ENCODE results near the gene ADAM17.
"Not testable (repeated sequence)": the region's sequence is repeated elsewhere in the genome, so short reads cannot be mapped to it uniquely, and the experiment has no call there.

Gene ADAM17

GRCh38 chr2:9555297-9556120 lies at the start of gene ADAM17:
Gene ADAM17, minus strand, starts transcription at chr2:9555830. Its CDS starts 225 bp downstream, at chr2:9555605.
- peak; percentile 98 for DNase-seq (ENCODE audit: low spot score)

GRCh38 chr2:9602412-9602811 lies 46.8 kb upstream of the ADAM17 start:
- no peak for DNase-seq (ENCODE audit: low spot score)

GRCh38 chr2:9601397-9601796 lies 45.8 kb upstream of the ADAM17 start:
- DNase-seq (ENCODE audit: low spot score) = no peak

- no peak for DNase-seq (ENCODE audit: low spot score)
Observed at GRCh38 chr2:9599430-9599829, 43.8 kb upstream of the ADAM17 start.

GRCh38 chr2:9596621-9597311 lies 41.1 kb upstream of the ADAM17 start:
- DNase-seq (ENCODE audit: low spot score) = no peak

- no peak for DNase-seq (ENCODE audit: low spot score)
Observed at GRCh38 chr2:9595746-9596145, 40.1 kb upstream of the ADAM17 start.

- peak; percentile 52 for DNase-seq (ENCODE audit: low spot score)
Observed at GRCh38 chr2:9595256-9595655, 39.6 kb upstream of the ADAM17 start.

GRCh38 chr2:9594366-9595054 lies 38.9 kb upstream of the ADAM17 start:
- peak; percentile 96 for DNase-seq (ENCODE audit: low spot score)

GRCh38 chr2:9593925-9594324 lies 38.3 kb upstream of the ADAM17 start:
- DNase-seq (ENCODE audit: low spot score) = no peak

GRCh38 chr2:9592699-9593098 lies 37.1 kb upstream of the ADAM17 start:
- no peak for DNase-seq (ENCODE audit: low spot score)

GRCh38 chr2:9590641-9591040 lies 35.0 kb upstream of the ADAM17 start:
- no peak for DNase-seq (ENCODE audit: low spot score)

GRCh38 chr2:9586465-9586864 lies 30.8 kb upstream of the ADAM17 start:
- DNase-seq (ENCODE audit: low spot score) = no peak

- DNase-seq (ENCODE audit: low spot score) = no peak
Observed at GRCh38 chr2:9585486-9585885, 29.9 kb upstream of the ADAM17 start.

GRCh38 chr2:9584902-9585301 lies 29.3 kb upstream of the ADAM17 start:
- DNase-seq (ENCODE audit: low spot score) = not testable (repeated sequence)

GRCh38 chr2:9582624-9583023 lies 27.0 kb upstream of the ADAM17 start:
- DNase-seq (ENCODE audit: low spot score) = no peak

- no peak for DNase-seq (ENCODE audit: low spot score)
Observed at GRCh38 chr2:9578467-9579235, 23.0 kb upstream of the ADAM17 start.

- DNase-seq (ENCODE audit: low spot score) = peak; percentile 27
Observed at GRCh38 chr2:9574331-9574730, 18.7 kb upstream of the ADAM17 start.

GRCh38 chr2:9573840-9574239 lies 18.2 kb upstream of the ADAM17 start:
- DNase-seq (ENCODE audit: low spot score) = no peak

GRCh38 chr2:9573013-9573720 lies 17.5 kb upstream of the ADAM17 start:
- DNase-seq (ENCODE audit: low spot score) = peak; percentile 47

- DNase-seq (ENCODE audit: low spot score) = no peak
Observed at GRCh38 chr2:9570182-9571060, 14.8 kb upstream of the ADAM17 start.

All from kidney tubule cell (primary cell).